Mesodermal cell (in vitro differentiated cells): ENCODE data around the gene FKBP15.

Source experiments
- H3K27ac ChIP-seq: 2 replicates; pipeline ENCODE4 v1.7.0; 2013; ENCODE audit warnings: mild to moderate bottlenecking, low read depth, low read length, moderate library complexity; ENCODE audit not compliant: severe bottlenecking
- H3K36me3 ChIP-seq: 2 replicates; pipeline ENCODE4 v1.7.1; 2013; ENCODE audit warnings: mild to moderate bottlenecking, low read length, moderate library complexity; ENCODE audit not compliant: control insufficient read depth, insufficient read depth
- H3K4me1 ChIP-seq: one replicate; pipeline ENCODE4 v1.7.1; 2013; ENCODE audit warnings: mild to moderate bottlenecking, low read length; ENCODE audit not compliant: insufficient read depth, control insufficient read depth, poor library complexity, severe bottlenecking
- H3K4me3 ChIP-seq: 2 replicates; pipeline ENCODE4 v1.7.0; 2013; ENCODE audit warnings: low read length, control low read depth, mild to moderate bottlenecking; ENCODE audit not compliant: insufficient read depth, poor library complexity, severe bottlenecking; ENCODE audit errors: extremely low read depth
- H3K9me3 ChIP-seq: 2 replicates; pipeline ENCODE4 v1.7.1; 2013; ENCODE audit warnings: mild to moderate bottlenecking, low read length, moderate library complexity; ENCODE audit not compliant: control insufficient read depth
- WGBS, 2 experiments: methylation state at CpG; one replicate each; pipeline ENCODE4 v1.1.5; 2013; ENCODE audit warnings: missing lambda C conversion rate in 2 of 2; ENCODE audit not compliant: insufficient coverage in 2 of 2; 5-methylcytosine and 5-hydroxymethylcytosine counted together

FKBP15 gene

DNA sequence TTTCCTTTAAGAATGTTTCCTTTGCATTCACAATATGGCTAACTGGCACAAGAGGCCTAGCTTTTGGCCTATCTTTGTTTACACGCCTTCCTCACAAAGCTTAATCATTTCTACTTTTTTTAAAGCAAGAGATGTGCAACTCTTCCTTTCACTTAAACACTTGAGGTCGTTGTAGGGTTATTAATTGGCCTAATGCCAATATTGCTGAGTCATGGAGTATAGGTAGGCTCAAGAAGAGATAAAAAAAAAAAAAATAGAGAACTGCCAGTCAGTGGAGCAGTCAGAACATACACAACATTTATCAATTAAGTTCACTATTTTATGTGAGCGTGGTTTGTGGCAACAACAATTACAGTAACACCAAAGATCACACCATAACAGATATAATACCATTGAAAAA is 5.9 kb downstream of the FKBP15 start:
- Histone ChIP-seq H3K27ac (no peak overlapping the region), H3K4me3 (no peak overlapping the region), H3K4me1 (no peaks in the 10 kb centered on the region), H3K36me3 (peaks cover 29% of the 10 kb centered on the region), H3K9me3 (no peaks in the 10 kb centered on the region)
- WGBS, 2 experiments: 86% methylated on average over 1 of the region's 3 CpGs; no CpG with 5 or more reads in 1 of the 2 experiments

DNA sequence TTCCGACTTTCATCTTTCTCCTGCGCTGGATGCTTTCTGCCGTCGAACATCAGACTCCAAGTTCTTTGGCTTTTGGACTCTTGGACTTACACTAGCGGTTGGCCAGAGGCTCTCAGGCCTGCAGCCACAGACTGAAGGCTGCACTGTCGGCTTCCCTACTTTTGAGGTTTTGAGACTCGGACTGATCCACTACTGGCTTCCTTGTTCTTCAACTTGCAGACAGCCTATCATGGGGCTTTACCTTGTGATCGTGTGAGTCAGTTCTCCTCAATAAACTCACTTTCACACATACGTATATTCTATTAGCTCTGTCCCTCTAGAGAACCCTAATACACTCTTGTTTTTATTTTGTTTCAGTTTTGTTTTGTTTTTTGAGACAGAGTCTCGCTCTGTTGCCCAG is 10.3 kb downstream of the FKBP15 start:
- H3K4me1 ChIP-seq: no peaks in the 10 kb centered on the region
- WGBS, 2 experiments: 97% methylated on average over 8 of the region's 10 CpGs
- H3K4me3 ChIP-seq: no peak overlapping the region

DNA sequence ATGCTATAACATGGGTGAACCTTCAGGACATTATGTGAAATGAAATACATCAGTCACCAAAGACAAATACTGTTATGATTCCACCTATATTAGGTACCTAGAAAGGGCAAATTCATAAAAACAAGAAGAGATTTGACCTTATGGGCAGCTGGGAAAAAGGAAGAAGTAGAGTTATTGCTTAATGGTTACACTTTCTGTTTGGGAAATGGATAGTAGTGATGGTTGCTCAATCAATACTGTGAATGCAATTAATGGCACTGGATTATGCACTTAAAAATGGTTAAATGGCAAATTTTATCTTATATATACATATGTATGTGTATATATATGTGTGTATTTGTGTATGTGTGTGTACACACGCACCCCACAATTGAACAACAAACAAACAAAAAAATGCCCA is 15.2 kb downstream of the FKBP15 start:
- H3K4me3 ChIP-seq: no peak overlapping the region
- H3K36me3 ChIP-seq: peaks cover 78% of the 10 kb centered on the region
- WGBS, 2 experiments: no CpG with 5 or more reads among the region's 1 CpG
- H3K9me3 ChIP-seq: no peaks in the 10 kb centered on the region
- no peak overlapping the region for H3K27ac ChIP-seq
- H3K4me1 ChIP-seq: no peaks in the 10 kb centered on the region

More for the DNA sequence above, 10.3 kb downstream of the FKBP15 start:
- H3K36me3 ChIP-seq: peaks cover 63% of the 10 kb centered on the region
- H3K9me3 ChIP-seq: no peaks in the 10 kb centered on the region
- no peak overlapping the region for H3K27ac ChIP-seq

- Histone ChIP-seq H3K4me1 (no peaks in the 10 kb centered on the region), H3K4me3 (no peak overlapping the region), H3K27ac (no peak overlapping the region), H3K36me3 (peaks cover 74% of the 10 kb centered on the region), H3K9me3 (no peaks in the 10 kb centered on the region)
- 100% methylated on average over 1 of the region's 2 CpGs; no CpG with 5 or more reads in 1 of the 2 experiments for WGBS, 2 experiments
These were observed 15.6 kb downstream of the FKBP15 start for GRCh38 chr9:113205432-113205831.

GRCh38 chr9:113199683-113200329 is 21.3 kb downstream of the FKBP15 start:
- WGBS, 2 experiments: 92 to 94% methylated on average over 2 to 4 of the region's 4 CpGs
- no peaks in the 10 kb centered on the region for H3K4me1 ChIP-seq

GRCh38 chr9:113192455-113192854 is 28.6 kb downstream of the FKBP15 start:
- H3K9me3 ChIP-seq: no peaks in the 10 kb centered on the region
- 100% methylated on average over 1 of the region's 2 CpGs; no CpG with 5 or more reads in 1 of the 2 experiments for WGBS, 2 experiments
- peaks cover 16% of the 10 kb centered on the region for H3K4me1 ChIP-seq
- H3K4me3 ChIP-seq: no peak overlapping the region
- no peak overlapping the region for H3K27ac ChIP-seq
- peaks cover 45% of the 10 kb centered on the region for H3K36me3 ChIP-seq

More at GRCh38 chr9:113199683-113200329, 21.3 kb downstream of the FKBP15 start:
- Histone ChIP-seq H3K9me3 (no peaks in the 10 kb centered on the region), H3K36me3 (peaks cover 69% of the 10 kb centered on the region), H3K27ac (no peak overlapping the region), H3K4me3 (no peak overlapping the region)

- Histone ChIP-seq H3K36me3 (peaks cover 63% of the 10 kb centered on the region), H3K9me3 (no peaks in the 10 kb centered on the region), H3K27ac (peak overlapping the region; percentile 23), H3K4me3 (no peak overlapping the region), H3K4me1 (peaks cover 19% of the 10 kb centered on the region)
- WGBS, 2 experiments: 94 to 95% methylated on average over 8 to 9 of the region's 9 CpGs
These were observed 33.0 kb downstream of the FKBP15 start for GRCh38 chr9:113187929-113188595.

GRCh38 chr9:113186137-113186755 is 34.8 kb downstream of the FKBP15 start:
- peaks cover 19% of the 10 kb centered on the region for H3K4me1 ChIP-seq
- peaks cover 73% of the 10 kb centered on the region for H3K36me3 ChIP-seq
- no peak overlapping the region for H3K4me3 ChIP-seq
- no peak overlapping the region for H3K27ac ChIP-seq
- 93 to 97% methylated on average over 5 to 7 of the region's 7 CpGs for WGBS, 2 experiments
- H3K9me3 ChIP-seq: no peaks in the 10 kb centered on the region

- WGBS, 2 experiments: 91 to 98% methylated on average over 3 to 4 of the region's 4 CpGs
- Histone ChIP-seq H3K4me3 (no peak overlapping the region), H3K36me3 (peaks cover 73% of the 10 kb centered on the region)
These were observed 35.8 kb downstream of the FKBP15 start for GRCh38 chr9:113185271-113185670.

GRCh38 chr9:113184539-113184938 is 36.5 kb downstream of the FKBP15 start:
- Histone ChIP-seq H3K9me3 (no peaks in the 10 kb centered on the region), H3K4me1 (peaks cover 19% of the 10 kb centered on the region), H3K4me3 (no peak overlapping the region), H3K36me3 (peaks cover 74% of the 10 kb centered on the region), H3K27ac (no peak overlapping the region)
- 73% methylated on average over 2 of the region's 2 CpGs; no CpG with 5 or more reads in 1 of the 2 experiments for WGBS, 2 experiments

More at GRCh38 chr9:113185271-113185670, 35.8 kb downstream of the FKBP15 start:
- no peaks in the 10 kb centered on the region for H3K9me3 ChIP-seq
- H3K4me1 ChIP-seq: peaks cover 19% of the 10 kb centered on the region
- no peak overlapping the region for H3K27ac ChIP-seq
